IPS-18c (cell line): Measurements from ENCODE around the gene NOC4L.

Source experiments
- H3K4me3 ChIP-seq: 2 replicates; pipeline ENCODE4 v1.7.0; 2013; ENCODE audit warnings: low read depth, mild to moderate bottlenecking, low read length, moderate library complexity; ENCODE audit not compliant: insufficient read depth
- H3K9me3 ChIP-seq: one replicate; pipeline ENCODE4 v1.6.1; 2013; ENCODE audit warnings: mild to moderate bottlenecking, low read length, moderate library complexity; ENCODE audit not compliant: control insufficient read depth, insufficient read depth

Gene NOC4L

DNA sequence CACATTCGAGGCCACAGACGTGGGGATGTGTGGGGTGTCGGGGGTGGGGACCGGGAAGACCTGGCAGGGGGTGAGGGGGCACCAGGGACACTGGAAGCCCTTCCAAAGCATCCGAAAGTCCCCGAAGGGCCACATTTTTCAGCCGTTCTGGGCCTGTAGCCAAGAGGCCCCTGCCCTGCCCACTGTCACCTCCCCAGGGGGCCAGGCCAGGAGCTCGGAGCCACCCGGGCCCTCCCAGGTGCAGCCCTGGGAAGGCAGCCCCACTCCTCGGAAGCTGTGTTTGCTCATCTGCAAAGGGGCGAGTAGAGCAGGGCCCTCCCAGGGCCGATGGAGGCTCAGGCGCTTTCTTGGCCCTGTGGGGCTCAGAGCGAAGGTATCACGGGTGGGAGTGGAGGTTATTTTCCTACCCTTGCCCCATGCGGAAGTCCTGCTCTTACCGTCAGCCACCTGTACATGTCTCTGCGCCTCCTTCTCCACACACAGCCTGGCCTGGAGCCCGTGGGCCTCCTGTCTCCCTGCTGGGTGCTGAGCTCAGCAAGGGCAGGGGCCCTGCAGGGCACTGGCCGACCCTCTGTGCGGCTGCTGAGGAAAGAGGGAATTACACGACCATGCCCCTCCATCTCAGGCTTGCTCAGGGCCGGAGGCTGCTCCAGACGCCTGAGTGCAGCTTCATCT lies 27.2 kb downstream of the NOC4L start:
- no peak overlapping the region for H3K4me3 ChIP-seq
- H3K9me3 ChIP-seq, result no peaks in the 10 kb centered on the region

DNA sequence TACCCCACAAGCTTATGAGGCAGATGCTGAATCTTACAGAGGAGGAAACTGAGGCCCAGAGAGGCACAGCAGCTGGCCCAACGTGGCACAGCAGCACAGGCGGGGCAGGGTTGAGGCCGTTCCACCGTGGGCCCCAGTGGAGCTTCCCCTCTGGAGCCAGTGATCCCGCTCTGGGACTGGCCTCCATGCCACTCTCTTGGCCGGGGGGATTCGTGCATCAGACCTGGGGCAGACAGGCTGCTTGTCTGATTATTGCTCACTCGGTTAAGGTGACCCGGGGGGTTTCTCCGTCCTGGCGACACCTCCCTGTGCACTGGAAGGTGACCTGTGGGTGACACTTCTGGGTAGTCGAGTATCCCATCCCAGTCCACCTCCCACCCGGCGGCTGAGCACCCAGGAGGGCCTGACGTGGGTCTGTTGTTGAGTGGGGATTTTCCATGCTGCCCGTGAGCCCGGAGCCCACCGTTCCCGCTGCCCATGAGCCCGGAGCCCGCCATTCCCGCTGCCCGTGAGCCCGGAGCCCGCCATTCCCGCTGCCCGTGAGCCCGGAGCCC lies 27.8 kb downstream of the NOC4L start:
- H3K4me3 ChIP-seq, result no peak overlapping the region
- H3K9me3 ChIP-seq, result no peaks in the 10 kb centered on the region

DNA sequence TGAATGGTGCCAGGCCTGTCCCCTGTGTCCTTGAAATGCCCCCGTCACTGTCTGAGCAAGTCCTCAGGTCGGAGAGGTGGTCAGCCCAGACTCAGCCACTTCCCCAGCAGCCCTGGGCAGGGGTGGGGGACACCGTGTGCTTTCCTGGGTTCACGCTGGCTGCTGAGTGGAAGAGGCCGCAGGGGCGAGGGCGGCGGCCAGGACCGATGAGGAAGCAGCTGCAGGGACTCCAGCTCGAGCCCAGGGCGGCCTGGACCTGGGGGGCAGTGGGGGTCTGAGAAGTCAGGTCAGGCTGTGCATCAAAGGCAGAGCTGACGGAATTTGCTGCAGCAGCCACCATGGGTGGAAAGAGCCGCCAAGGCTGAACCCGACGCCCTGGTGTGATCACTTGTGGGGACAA lies 28.4 kb downstream of the NOC4L start:
- Histone ChIP-seq H3K9me3 (no peaks in the 10 kb centered on the region), H3K4me3 (no peak overlapping the region)

DNA sequence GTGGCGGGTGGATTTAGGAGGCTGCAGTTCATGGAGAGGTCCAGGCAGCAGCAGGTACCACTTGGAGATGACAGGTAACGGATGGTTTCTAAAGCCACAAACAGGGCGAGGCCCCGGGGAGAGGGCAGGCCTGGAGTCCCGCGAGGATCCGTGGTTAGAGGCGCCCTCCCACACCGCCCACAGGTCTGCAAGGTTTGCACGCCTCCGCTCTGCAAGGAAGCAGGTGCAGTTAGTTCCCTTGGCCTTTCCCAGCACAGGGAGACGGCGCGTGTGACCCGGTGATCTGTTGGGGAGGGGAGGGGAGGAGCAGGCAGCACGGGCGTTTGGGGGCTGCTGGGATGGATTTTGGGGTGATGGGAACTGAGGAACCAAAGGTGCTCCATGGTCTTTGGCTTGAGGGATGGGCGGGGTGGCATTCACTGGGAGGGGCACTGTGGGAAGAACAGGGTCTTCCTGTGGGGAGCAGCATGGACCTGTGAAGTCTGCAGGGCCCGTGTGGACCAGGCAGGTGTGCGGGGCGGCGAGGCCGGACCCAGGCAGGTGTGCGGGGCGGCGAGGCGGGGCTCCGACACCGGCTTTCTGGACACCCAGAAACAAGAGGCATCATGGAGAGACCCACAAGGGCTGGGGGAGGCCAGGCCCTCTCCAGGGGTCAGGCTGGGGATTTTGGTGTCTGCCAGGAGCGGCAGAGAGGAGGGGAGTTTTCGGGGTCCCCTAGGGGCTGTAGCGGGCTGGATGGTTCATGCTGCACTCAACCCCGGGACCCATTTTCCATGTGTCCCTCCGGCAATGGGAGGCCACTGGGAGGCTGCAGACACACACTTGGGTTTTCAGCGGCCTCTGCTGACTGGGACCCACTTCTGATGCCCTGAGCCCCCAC lies 29.1 kb downstream of the NOC4L start:
- Histone ChIP-seq H3K4me3 (no peak overlapping the region), H3K9me3 (no peaks in the 10 kb centered on the region)

DNA sequence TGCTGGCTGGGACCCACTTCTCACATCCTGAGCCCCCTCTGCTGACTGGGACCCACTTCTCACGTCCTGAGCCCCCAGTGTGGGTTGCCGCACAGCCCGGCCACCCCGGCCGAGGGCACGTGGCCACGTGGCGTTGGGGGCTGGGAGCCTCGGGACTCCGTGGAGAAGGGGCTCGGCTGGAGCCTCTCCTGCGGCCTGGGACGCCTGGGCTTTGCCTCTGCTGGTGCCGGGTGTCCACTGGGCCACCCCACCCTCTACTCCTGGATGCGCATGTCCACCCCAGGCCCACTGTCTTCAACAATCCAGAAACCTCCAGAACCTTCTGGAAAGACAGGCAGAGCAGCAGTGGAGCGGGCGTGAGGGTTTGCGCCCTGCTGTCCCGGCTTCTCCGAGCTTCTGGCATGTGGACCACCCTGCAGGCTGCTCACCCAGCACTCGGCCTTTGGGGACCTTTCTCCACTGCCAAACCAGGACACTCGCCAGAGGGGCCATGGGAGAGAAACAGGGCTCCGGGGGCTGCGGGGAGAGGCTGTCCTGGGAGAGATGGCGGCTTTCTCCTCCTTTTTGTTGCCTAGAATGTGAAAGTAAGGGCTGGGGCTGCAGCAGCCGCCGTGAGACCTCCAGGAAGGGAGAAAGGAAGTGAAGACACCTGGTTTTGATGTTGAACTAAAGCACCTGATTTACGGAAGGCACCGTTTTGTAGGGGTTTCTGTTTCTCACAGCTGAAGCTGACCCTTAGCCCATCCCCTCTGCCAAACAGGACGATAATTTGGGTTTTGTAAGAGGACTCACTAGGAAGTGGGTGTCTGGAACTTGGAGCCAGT lies 30.0 kb downstream of the NOC4L start:
- Histone ChIP-seq H3K4me3 (no peak overlapping the region), H3K9me3 (no peaks in the 10 kb centered on the region)

DNA sequence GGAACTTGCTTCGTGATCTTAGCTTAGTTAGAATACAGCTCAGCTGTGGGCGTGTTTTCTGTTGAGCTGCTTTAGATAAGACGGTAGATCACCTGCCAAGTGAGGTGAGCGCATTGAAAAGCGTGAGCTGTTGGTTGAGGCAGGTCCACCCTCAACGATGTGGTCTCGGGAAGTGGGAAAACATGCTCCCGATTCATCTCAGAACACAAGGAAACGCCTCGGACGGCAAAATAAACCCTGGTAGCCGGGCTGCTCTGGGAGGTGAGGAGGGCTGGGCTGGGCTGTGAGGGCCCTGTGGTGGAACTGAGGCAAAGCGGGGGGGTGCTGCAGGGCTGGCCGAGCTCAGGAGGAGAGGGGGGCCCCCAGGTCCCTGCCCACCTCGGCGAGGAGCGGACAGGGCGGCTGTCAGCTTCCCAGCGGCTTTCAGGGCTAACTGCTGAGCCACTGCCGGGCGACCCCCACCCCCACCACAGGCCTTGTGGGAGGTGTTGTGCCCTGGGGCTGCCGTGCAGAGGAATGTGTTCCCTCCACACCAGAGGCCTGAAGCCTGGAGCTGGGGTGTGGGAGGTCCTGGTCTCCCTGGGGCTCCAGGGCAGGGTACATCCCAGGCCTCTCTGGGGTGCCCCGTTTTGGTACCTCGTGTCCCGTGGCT lies 30.7 kb downstream of the NOC4L start:
- Histone ChIP-seq H3K4me3 (no peak overlapping the region), H3K9me3 (no peaks in the 10 kb centered on the region)

DNA sequence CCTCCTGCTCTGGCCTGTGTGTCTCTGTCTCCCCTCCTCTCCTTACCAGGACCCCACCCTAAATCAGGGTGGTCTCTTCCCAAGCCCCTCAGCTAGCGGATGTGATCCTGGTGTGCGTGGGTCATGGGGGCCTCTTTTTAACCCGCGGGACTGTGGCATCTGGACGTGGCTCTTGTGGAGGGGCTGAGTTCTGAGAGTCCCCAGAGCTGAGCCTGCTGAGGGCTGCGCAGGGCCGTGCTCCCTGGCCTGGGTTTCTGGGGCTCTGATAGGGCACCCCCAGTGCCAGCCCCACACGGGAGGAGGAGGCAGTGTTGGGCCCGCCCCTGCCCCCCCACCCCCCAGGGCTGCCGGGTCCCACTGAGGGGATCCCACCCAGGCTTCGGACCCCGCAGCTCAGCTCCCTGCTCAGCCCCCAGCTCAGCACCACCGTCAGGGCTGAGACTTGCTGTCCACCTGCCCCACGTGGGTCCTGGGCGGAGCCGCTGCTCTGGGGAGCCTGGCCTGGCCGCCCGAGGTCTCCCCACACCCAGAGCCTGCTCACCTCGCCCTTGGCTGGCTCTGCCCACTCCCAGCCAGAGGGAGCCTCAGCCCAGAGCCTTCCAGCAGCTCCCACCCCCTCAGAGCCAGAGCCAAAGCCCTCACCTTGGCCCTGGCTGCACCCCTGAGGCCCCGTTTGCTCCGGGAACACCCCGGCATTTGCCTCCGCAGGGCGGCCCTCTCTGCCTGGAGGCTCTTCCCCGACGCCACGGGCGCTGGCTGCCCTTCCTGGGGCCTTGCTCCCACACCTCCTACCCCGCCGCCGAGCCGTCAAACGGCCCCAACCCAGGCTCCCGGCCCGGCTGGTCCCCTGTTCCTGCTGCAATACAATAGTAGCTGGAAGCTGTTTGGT lies 31.5 kb downstream of the NOC4L start:
- no peaks in the 10 kb centered on the region for H3K9me3 ChIP-seq

DNA sequence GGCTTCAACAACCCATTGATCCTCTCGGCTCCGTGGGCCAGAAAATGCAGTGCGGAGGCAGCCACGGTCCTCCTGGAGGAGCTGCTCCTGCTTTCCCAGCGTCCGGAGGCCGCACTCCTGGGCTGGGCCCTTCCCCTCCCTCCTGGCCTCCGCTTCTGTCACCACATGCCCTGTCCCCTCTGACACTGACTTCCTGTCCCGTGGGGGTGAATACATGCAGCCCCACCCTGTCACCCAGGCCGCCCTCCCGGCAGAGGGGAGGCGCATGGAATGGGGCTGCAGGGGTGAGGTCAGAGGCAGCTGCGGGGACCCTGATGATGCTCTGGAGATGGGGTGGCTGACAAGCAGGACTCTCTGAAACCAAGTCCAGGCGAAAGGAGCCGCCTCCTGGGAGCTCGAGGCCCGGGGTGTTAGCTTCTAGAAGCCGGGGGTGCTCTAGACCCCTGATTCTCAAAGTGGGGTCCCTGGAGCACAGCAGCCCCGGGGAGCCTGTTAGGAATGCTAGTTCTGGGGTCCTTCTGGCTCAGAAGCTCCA lies 32.2 kb downstream of the NOC4L start:
- Histone ChIP-seq H3K4me3 (no peak overlapping the region), H3K9me3 (no peaks in the 10 kb centered on the region)

More for the DNA sequence above, 31.5 kb downstream of the NOC4L start:
- no peak overlapping the region for H3K4me3 ChIP-seq

DNA sequence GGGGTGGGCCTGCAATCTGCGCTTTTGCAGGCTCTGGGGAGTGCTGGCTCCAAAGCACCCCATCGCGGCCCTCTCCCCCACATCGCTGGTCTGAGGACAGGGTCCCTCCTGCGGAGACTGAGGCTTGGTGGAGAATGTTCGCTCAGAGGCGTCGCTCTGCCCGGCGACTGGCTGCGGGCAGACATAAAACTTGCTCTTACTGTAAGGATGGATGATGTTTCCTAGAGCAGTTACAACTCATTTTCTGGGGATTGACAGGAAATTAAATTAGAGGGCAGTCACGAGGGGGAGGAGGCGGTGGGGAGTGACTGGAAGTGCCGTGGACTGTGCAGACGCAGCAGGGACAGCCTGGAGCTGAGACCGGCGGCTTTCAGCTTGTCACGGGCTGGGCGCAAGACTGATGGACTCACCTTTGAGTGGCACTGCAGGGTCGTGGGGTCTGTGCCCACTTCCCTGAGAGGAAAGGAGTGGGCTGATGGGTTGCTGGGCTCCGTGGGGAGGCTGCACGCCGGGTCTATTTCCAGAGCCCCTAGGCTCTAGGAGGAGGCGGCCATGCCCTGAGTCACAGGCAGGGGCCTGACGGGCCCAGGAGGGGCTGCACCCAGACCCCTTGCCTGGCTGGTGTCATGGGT lies 32.8 kb downstream of the NOC4L start:
- Histone ChIP-seq H3K9me3 (no peaks in the 10 kb centered on the region), H3K4me3 (no peak overlapping the region)

DNA sequence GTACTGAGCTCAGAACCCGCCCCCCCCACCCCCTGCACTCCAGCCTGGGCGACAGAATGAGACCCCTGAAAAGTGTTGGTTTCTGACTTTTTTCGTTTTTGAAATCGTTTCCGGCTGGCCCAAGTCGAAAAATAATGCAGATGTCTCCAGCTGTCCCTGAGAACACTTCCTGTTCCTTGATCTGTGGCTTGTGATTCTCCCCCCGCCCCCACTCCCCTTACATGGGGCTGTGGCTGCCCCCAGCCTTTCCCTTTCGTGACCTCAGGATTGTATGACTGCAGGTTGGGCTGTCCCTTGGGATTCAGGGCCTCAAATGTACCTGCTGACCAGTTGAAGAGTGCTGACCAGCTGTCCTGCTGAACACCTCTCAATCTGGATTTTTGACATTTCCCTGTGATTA lies 34.1 kb downstream of the NOC4L start:
- H3K9me3 ChIP-seq, result no peaks in the 10 kb centered on the region
- H3K4me3 ChIP-seq, result no peak overlapping the region

DNA sequence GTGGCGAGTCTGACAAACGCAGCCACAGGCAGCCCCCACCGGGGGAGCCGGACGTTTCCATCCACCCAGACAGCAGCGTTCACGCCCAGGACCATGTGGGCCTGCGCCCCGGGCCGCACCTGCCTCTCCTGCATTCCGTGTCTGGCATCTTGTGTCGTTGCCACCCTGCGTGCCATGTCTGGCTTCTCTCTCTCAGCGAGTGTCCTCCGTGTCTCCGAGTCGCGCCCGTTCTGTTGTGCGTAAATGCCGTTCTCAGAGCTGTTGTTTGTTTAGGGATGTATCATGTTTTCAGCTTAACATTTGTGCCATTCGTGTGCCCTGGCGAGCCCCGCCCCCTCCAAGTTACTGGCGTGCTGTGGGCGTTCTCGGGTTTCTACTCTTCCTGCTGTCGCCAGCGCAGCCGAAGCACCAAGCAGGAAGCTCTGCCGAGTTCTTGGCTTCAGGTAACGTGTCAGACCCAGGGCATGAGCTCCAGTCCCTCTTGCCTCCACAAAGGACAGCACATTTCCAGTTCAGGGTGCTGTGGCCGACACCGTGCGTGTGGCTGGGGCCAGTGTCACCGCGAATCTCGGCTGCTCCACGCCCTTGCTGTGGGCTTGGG lies 34.6 kb downstream of the NOC4L start:
- Histone ChIP-seq H3K9me3 (no peaks in the 10 kb centered on the region), H3K4me3 (no peak overlapping the region)

DNA sequence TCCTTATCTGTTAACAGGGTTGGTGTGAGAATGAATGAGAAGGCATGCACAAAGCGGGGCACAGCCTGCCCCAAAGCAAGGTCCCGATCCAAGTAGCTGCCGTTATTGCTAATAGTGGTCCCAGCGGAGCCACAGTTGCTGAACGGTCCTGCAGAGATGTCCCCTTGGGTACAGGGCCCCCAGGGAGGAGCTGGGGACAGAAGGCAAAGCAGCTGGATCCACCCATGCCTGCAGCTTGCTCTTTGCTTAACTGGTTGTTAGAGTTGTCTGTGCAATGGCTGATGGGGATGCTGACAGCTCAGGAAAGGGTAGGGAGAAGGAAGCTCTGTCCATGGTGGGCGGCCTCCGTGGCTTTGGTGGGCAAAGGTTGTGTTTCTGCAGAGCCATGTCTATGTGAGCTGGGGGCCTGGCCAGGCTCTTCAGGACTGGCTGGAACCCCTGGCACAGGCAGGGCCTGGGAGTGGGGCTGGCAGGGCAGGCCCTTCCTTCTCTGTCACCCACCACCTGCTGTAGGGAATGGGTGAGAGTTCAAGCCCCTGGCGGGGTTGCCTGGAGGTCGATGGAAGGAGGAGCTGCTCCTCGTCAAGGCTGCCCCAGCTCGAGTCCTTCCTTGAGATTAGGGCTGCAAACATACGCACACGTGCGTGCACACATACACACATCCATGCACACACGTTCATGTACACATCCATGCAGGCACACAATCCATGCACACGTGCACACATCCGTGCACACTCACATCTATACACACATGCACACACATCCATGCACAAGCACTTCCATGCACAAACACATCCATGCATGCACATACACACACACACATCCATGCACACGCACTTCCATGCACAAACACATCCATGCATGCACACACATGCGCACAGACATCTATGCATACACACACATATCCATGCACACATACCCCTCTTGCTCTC lies 35.4 kb downstream of the NOC4L start:
- H3K4me3 ChIP-seq, result no peak overlapping the region
- no peaks in the 10 kb centered on the region for H3K9me3 ChIP-seq

DNA sequence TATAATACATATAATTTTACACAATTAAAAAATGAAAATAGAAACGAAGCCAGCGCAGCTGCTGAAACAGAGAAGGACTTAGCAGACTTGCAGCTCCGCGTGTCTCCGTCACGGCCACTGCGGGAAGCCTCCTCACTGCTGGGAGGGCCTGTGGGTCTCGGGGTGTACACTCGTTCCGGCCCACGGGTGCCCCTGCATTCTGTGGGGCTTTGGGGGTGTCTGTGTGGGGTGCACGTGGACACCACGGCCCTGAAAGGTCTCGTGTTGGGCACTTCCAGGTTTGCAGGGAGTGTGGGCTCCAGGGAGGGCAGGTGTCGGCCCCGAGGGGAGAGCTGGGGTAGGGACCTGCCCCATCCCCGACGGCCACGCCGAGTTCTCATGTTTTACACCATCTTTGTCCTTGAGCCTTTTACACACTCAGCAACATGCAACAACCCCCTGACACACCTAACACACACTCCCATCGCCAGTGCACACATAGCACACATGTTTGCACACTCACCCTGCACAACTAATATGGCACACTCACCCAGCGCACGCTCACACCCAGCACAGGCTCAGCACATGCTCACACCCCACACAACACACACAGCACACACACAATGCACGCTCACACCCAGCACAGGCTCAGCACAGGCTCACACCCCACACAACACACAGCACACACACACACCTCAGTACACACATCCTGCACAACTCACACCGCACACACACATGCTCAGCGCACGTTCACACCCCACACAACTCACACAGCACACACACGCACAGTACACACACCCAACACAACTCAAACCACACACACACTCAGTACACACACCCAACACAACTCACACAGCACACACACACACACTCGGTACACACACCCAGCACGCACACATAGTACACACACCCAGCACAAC lies 36.6 kb downstream of the NOC4L start:
- no peaks in the 10 kb centered on the region for H3K9me3 ChIP-seq
- no peak overlapping the region for H3K4me3 ChIP-seq
